CD4-positive, alpha-beta T cell treated with Interleukin-17A for 4 hours (primary cell): Measurements from ENCODE around the gene MOB1A.
A peak's percentile ranks its signal among the peaks of the same experiment; 100 is the strongest.
"Not testable (repeated sequence)": the region's sequence is repeated elsewhere in the genome, so short reads cannot be mapped to it uniquely, and the experiment has no call there.

Experiments used
- DNase-seq: peaks from one replicate; pipeline ENCODE4 v3.0.0-alpha.2; 2020; ENCODE audit warnings: mixed read lengths

Gene MOB1A

DNA sequence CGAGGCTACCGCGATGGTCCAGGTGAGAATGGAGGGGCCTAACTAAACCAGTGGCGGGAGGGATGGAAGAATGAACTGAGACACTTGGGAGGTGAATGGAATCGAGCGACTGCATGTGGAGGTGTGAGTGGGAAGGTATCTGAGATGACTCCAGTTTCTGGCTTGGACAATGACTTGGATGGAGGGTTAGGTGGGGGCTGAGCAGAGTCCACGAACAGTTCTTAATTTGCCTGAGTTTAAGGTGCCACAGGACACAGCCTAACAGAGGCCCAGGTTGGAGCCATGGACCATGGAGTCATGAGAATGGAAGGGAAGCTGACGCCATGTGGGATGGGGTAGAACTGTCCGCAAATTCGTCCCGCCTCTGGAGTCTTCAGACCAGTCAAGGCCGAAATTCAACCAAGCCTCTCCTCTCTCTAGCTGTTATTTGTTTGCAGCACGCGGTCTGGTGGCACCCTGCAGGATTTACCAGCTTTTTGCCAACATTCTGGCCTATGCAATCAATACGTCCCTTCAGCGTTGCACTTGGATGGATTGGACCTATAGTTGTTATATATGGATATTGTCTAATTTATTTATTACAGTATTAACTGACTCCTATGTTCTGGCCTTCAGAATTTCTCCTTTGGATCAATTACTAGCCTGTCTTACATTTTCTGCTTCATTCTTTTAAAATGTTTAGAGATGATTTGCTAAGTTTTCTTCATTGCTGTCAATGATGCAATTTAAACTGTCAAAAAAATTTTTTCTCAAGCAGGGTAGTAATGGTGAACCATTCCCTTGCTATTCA, 30.0 kb downstream of the MOB1A start:
- DNase-seq: no peak

GRCh38 chr2:74147727-74148456, 30.8 kb downstream of the MOB1A start, which contains the start of gene BOLA3:
BOLA3 (minus strand) TSS chr2:74147912; CDS start chr2:74147874, 38 bp downstream.
- DNase-seq: peak; percentile 88

DNA sequence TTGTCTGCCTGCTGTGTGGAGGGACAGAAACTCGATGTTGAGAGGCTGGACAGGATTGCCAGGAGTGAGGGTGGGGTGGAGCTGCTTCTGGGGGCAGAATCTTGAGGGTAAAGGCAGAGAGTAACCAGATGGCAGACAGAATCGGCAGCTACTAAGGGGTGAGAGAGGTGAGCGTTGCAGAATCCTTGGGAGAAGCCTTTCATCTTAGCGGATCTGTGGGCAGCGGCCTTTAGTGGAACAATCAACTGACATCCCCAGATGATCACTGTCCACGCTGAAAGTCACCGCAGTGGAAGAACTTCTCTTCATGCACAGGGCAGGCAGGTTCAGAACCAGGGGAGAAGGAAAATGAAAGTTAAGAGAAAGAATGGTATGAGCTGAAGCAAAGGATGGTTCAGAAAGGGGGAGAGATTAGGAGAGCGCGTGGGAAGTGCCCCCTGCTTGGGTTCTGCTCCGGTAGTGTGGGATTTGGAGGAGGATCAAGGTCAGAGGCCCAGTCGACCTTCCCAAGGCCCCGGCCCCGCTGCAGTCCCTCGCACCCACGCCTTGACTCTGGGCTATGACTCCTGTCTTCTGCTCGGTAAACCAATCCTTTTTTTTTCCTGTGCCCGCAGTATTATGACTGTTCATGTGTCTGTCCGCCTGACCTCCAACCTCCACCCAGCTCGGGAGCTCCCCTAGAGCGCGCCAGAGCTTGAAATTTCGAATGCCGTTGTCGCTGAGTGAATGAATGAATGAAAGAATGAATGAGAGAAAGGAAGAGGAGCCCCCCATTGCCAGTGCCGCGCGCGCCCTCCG, 31.6 kb downstream of the MOB1A start:
- no peak for DNase-seq

DNA sequence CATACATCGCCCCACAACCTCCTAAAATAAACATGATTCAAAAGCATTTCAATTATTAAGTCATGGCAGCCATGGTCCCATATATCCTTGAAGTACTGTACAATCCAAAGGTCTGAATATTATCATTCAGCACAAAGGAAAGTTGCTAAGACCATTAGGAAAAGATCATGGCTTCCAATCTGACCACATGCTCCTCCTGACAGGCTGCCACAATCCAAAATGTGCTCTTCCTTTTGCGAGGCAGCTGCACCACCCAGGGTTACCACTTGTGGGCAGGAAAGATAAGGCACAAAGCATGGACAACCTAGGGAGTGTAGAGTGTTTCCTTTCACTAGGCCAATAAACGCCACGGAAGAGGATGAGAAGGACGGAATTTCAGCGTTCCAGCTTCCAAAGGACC, 36.3 kb downstream of the MOB1A start:
- no peak for DNase-seq

DNA sequence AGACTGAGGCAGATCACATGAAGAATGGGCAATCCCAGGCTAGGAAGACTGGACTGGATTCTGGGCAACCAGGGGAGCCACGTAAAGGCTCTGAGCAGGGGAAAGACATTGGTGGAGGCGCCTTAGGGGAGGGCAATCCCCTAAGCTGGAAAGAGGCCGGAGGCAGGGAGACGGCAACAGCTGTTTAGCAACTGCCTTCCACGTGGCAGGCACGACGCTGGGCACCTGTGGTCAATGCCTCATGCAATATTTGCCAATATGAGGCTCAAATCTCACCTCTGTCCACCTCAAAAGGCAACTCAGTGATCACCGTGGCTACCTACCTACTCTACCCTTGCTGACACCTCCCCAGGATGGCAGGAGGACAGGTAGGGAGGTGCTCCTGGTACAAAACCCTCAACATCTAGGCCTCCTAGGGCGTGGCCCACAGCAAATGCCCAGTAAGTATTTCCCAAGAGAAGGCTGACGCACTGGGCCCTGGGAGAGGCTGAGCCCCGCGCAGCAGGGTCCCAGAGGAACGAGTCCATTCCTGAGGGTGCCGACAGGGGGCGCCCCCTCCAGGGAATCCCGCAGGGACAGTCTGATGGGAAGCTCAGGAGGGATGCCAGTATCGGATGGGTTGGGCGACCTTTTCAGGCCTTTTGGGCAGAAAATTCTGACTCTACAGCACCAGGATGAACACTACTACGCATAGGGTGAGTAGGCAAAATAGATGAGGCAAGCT, 39.9 kb downstream of the MOB1A start:
- DNase-seq: no peak

DNA sequence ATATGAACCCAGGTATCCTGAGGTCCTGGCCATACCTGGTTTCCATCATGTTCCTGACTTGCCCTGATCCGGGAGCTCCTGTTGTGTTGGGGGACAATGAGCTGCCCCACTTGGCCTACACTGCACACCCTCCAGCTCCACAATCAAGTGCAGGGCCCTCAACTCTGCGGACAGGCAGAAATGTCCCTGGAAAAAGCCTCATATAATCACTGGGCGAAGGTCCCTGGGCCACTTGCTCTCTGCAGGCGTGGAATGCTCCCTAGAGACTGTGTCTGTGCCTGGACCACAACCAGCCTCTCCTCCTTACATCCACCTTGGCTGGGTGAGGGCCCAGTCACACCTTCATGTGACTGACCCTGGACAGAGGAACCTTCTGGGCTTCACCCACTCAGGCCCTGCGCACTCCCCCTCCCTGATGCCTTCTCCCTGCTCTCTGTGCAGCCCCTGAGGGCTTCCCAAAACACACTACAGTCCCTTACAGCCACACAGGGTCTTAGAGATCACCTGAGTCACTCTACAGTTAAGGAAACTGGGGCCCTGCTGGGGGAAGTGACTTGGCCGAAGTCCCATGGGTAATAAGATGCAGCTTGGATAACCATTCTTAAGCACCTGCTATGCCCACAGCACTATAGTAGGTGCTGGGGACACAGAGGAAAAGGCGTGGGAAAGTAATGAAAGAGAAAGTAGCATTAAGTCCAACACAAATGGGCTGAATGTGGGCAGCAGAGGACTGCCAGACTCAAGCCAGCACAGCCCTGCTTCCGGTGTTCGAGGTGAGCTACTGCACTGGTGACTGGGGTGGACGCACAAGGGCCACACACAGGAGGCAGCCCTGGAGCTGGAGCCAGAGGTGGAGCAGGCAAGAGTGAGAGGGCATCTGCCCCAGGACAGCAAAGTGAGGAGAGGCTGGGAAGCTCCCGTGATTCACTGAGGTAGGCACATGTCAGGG, 40.8 kb downstream of the MOB1A start:
- DNase-seq: no peak

DNA sequence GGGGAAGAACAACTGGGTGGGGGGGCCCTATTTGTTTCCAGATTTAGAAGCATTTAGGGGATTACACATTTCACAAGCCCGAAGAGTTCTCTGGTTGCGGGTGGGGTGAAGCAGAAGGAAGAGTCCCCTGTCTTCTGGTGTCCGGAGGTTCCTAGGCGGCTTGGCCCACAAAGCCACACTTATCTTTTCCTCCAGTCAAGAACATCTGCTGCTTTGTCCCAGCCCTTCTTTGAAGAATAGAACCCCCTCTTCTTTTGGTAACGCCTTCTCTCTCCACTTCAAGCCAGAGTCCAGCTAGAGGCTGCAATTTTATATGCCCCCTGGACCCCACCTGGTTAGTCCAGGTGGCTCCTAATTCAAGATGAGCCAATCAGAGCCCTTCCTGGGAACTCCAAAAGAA, 46.8 kb downstream of the MOB1A start:
- no peak for DNase-seq

- no peak for DNase-seq
Observed at GRCh38 chr2:74130211-74130995, 48.3 kb downstream of the MOB1A start.

GRCh38 chr2:74128206-74128605, 50.5 kb downstream of the MOB1A start:
- DNase-seq: no peak

GRCh38 chr2:74123955-74124354, 54.7 kb downstream of the MOB1A start:
- not testable (repeated sequence) for DNase-seq

DNA sequence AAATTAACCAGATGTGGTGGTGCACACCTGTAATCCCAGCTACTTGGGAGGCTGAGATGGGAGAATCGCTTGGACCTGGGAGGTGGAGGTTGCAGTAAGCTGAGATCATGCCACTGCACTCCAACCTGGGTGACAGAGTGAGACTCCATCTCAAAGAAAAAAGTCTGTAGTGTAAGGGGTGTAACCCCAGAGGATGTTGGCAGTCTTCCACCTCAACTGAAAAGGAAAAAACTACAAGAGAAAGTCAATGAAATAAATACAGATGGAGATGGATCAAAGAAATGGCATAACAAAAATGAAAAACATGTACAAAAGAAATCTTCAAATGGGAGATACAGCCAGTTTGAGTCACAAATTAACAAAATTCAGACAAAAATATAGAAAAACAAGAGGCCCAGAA, 56.8 kb downstream of the MOB1A start:
- not testable (repeated sequence) for DNase-seq

- peak; percentile 88 for DNase-seq
Observed at GRCh38 chr2:74119912-74120825, 58.5 kb downstream of the MOB1A start.

DNA sequence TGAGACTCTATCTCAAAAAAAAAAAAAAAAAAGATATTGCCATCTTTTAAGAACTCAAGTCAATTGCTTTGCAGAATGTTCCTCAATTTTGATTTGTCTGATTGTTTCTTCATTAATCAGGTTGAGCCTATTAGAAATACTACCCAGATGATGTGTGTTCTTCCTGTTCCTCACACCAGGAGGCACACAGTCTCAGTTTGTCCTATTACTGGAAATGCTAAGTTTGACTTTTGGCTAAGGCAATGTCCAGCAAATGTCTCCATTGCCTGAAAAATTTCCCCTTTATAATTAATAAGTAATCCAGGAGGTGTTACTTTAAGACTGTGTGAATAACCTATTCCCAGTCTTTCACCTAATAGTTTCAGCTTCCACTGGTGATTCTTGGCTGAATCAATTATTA, 59.3 kb downstream of the MOB1A start:
- DNase-seq: no peak

GRCh38 chr2:74111380-74111779, 67.3 kb downstream of the MOB1A start:
- no peak for DNase-seq

GRCh38 chr2:74110537-74110936, 68.1 kb downstream of the MOB1A start:
- no peak for DNase-seq

DNA sequence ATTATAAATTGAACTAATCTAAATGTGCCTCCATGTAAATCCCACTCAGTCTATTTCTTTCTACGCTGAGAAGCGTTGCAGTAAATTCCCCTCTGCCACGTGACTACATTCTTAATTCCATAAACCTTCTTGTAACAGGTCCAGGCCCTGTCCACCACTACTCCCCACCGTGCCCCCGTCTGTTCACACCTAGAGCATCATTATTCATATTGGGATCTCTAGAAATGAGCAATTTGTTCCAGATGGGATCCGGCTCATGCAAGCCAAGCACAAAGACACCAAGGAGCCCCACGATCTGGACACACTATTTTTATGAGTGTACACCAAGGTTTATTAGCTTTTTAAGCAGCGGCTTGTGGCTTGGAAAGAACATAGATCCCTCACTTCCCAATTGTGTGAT, 69.1 kb downstream of the MOB1A start:
- DNase-seq: no peak

GRCh38 chr2:74107071-74107470, 71.6 kb downstream of the MOB1A start:
- DNase-seq: no peak

- DNase-seq: no peak
Observed at GRCh38 chr2:74105413-74105812, 73.3 kb downstream of the MOB1A start.

GRCh38 chr2:74104839-74105238, 73.8 kb downstream of the MOB1A start:
- DNase-seq: no peak

- no peak for DNase-seq
Observed at GRCh38 chr2:74103763-74104162, 74.9 kb downstream of the MOB1A start.
